Measurements from ENCODE around the gene C4orf36. TPM values are rescaled to one million over a fixed set of nuclear protein-coding genes. Genes with fewer than 3 reads are reported as not detected.

Gene C4orf36
- total and polyA plus RNA-seq, 9 donors, result 0.74 to 4.3 (median 1.6) TPM; not detected in 2

- no peaks in the 10 kb centered on the region for H3K4me1 ChIP-seq (ENCODE audit: insufficient read depth)
- TF ChIP-seq CTCF (IDR thresholded peaks at IDR 0.05) (no peak), POLR2A (IDR thresholded peaks at IDR 0.05) (no peak), EP300 (IDR thresholded peaks at IDR 0.05) (no peak)
- H3K9me3 ChIP-seq, result no peaks in the 10 kb centered on the region
- no peak overlapping the region for H3K4me3 ChIP-seq
- H3K27ac ChIP-seq, result no peak overlapping the region
- H3K36me3 ChIP-seq, result no peaks in the 10 kb centered on the region
- intact Hi-C loops (cut with DNase I), result no loop called here
- H3K27me3 ChIP-seq, result no peaks in the 10 kb centered on the region
- WGBS, 3 donors, result 93 to 99% (median 97%) methylated on average over 4 of the region's 4 CpGs
- no peak for DNase-seq
Observed at GRCh38 chr4:86917212-86918039, 25.2 kb upstream of the C4orf36 start.

GRCh38 chr4:86916392-86916791, 24.2 kb upstream of the C4orf36 start:
- no peak for DNase-seq
- 0 to 45% (median 0%) methylated on average over 1 of the region's 1 CpG for WGBS, 3 donors
- H3K9me3 ChIP-seq, result no peaks in the 10 kb centered on the region
- no peak for TF ChIP-seq EP300 (IDR thresholded peaks at IDR 0.05)
- no peak for TF ChIP-seq CTCF (IDR thresholded peaks at IDR 0.05)
- no peak for TF ChIP-seq POLR2A (IDR thresholded peaks at IDR 0.05)
- no peak overlapping the region for H3K27ac ChIP-seq
- H3K4me3 ChIP-seq, result no peak overlapping the region
- no peaks in the 10 kb centered on the region for H3K4me1 ChIP-seq (ENCODE audit: insufficient read depth)
- intact Hi-C loops (cut with DNase I), result no loop called here
- no peaks in the 10 kb centered on the region for H3K36me3 ChIP-seq
- H3K27me3 ChIP-seq, result no peaks in the 10 kb centered on the region

- no peaks in the 10 kb centered on the region for H3K9me3 ChIP-seq
- no peak overlapping the region for H3K4me3 ChIP-seq
- TF ChIP-seq POLR2A (IDR thresholded peaks at IDR 0.05) (no peak), CTCF (IDR thresholded peaks at IDR 0.05) (no peak), EP300 (IDR thresholded peaks at IDR 0.05) (no peak)
- intact Hi-C loops (cut with DNase I), result no loop called here
- no peaks in the 10 kb centered on the region for H3K27me3 ChIP-seq
- H3K36me3 ChIP-seq, result no peaks in the 10 kb centered on the region
- DNase-seq, result no peak
- 81 to 86% (median 83%) methylated on average over 7 of the region's 7 CpGs for WGBS, 3 donors
- H3K27ac ChIP-seq, result no peak overlapping the region
- H3K4me1 ChIP-seq (ENCODE audit: insufficient read depth), result peaks cover 5% of the 10 kb centered on the region
Observed at GRCh38 chr4:86910820-86911684, 18.8 kb upstream of the C4orf36 start.

GRCh38 chr4:86910369-86910768, 18.1 kb upstream of the C4orf36 start:
- H3K4me3 ChIP-seq, result no peak overlapping the region
- WGBS, 3 donors, result 84 to 88% (median 86%) methylated on average over 5 of the region's 5 CpGs
- H3K36me3 ChIP-seq, result no peaks in the 10 kb centered on the region
- no peaks in the 10 kb centered on the region for H3K27me3 ChIP-seq
- TF ChIP-seq EP300 (IDR thresholded peaks at IDR 0.05) (no peak), POLR2A (IDR thresholded peaks at IDR 0.05) (no peak), CTCF (IDR thresholded peaks at IDR 0.05) (no peak)
- no peak overlapping the region for H3K27ac ChIP-seq
- DNase-seq, result no peak
- H3K9me3 ChIP-seq, result no peaks in the 10 kb centered on the region
- intact Hi-C loops (cut with DNase I), result no loop called here
- H3K4me1 ChIP-seq (ENCODE audit: insufficient read depth), result peaks cover 5% of the 10 kb centered on the region

All from ovary (tissue), 9 donors.